Breast epithelium (tissue), 4 donors: ENCODE data around the gene CHD1L. TPM values are rescaled to one million over a fixed set of nuclear protein-coding genes. Genes with fewer than 3 reads are reported as not detected.

Experiments
- DNase-seq, 2 donors: peaks; one replicate each; pipeline ENCODE4 v3.0.0-alpha.2; 2019; ENCODE audit warnings: low spot score in 2 of 2
- H3K27ac ChIP-seq, 2 donors: fragments of 200-600 bp; sonication (generic) in 1 of 2; one replicate each; pipeline ENCODE4 v1.5.1; 2016 to 2019; ENCODE audit warnings: mild to moderate bottlenecking in 1 of 2
- H3K27me3 ChIP-seq, 2 donors: fragments of 200-600 bp; sonication (generic) in 1 of 2; one replicate each; pipeline versions ENCODE4 v1.5.1 to v1.6.0; 2017 to 2019; ENCODE audit warnings: control low read depth in 1 of 2, mild to moderate bottlenecking in 1 of 2
- H3K36me3 ChIP-seq: fragments of 200-600 bp; one replicate; pipeline ENCODE4 v1.5.1; 2019
- H3K4me1 ChIP-seq, 2 donors: fragments of 200-600 bp; sonication (generic); one replicate each; pipeline ENCODE4 v1.5.1; 2016 to 2019; ENCODE audit warnings: control low read depth in 1 of 2
- H3K4me3 ChIP-seq, 3 donors: fragments of 200-600 bp; sonication (generic); 1 replicate in 2 of 3; 2 replicates in 1 of 3; pipeline ENCODE4 v1.5.1; 2016 to 2019; ENCODE audit warnings: mild to moderate bottlenecking in 3 of 3, moderate library complexity in 2 of 3
- H3K9me3 ChIP-seq, 2 donors: fragments of 200-600 bp; sonication (generic) in 1 of 2; one replicate each; pipeline ENCODE4 v1.5.1; 2016 to 2019; ENCODE audit warnings: control low read depth in 1 of 2
- POLR2A ChIP-seq: fragments of 450-650 bp; IDR thresholded peaks from one replicate; pipeline ENCODE4 v1.6.1; 2016; ENCODE audit warnings: antibody characterized with exemption, mild to moderate bottlenecking, moderate library complexity
- POLR2AphosphoS5 ChIP-seq, 3 donors: sonication (generic); formaldehyde crosslinking; IDR thresholded peaks; one replicate each; pipeline ENCODE4 v1.6.1; 2017; ENCODE audit warnings: antibody characterized with exemption in 3 of 3
- intact Hi-C: fragments of 100-400 bp; cut with DNase I; formaldehyde crosslinking; loops from one replicate; pipeline ENCODE4 v1.15.1; 2023; ENCODE audit warnings: low total_unique reads
- total RNA-seq, 3 donors: library from RNA; depleted of rRNA; stranded (reverse); fragments of >200 nt; gene quantifications; one replicate each; pipeline ENCODE4 v1.1.0, GENCODE V29; 2016
- TF ChIP-seq, protein P1 (sequence below), 3 donors: fragments of 450-650 bp; IDR thresholded peaks; one replicate each; pipeline ENCODE4 v1.5.1; 2016 to 2017; ENCODE audit warnings: antibody characterized with exemption in 3 of 3, mild to moderate bottlenecking in 3 of 3, moderate library complexity in 3 of 3

Gene CHD1L
- total RNA-seq, 3 donors from 2014 or later: 16.2 to 27.9 (median 26.3) TPM

DNA sequence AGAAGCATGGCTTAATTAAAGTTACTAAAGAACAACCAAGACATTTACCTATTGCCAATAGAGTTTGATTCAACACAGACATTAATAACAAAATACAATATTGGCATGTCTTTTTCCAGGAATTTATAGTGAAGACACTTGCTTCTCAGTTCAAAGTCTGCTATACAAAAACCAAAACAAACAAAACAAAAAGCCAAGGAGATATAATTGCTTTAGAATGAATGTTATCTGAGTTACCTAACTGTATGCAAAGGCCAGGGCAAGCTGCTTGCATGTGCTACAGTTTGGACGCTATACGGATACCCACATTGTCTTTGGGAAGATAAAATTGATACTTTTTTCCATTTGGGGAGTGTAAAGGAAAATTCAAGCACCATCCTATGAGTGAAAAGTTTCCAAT lies 30.9 kb upstream of the CHD1L start:
- intact Hi-C loops: no loop called here
- H3K4me1 ChIP-seq: peaks cover 0 to 3% of the 10 kb centered on the region in 2 donors
- no peaks in the 10 kb centered on the region for H3K9me3 ChIP-seq
- H3K27ac ChIP-seq: no peak overlapping the region
- no peaks in the 10 kb centered on the region for H3K27me3 ChIP-seq
- H3K36me3 ChIP-seq: no peaks in the 10 kb centered on the region
- TF ChIP-seq POLR2AphosphoS5 (IDR thresholded peaks at IDR 0.05) (no peak), POLR2A (no peak)
- TF ChIP-seq, protein P1, sequence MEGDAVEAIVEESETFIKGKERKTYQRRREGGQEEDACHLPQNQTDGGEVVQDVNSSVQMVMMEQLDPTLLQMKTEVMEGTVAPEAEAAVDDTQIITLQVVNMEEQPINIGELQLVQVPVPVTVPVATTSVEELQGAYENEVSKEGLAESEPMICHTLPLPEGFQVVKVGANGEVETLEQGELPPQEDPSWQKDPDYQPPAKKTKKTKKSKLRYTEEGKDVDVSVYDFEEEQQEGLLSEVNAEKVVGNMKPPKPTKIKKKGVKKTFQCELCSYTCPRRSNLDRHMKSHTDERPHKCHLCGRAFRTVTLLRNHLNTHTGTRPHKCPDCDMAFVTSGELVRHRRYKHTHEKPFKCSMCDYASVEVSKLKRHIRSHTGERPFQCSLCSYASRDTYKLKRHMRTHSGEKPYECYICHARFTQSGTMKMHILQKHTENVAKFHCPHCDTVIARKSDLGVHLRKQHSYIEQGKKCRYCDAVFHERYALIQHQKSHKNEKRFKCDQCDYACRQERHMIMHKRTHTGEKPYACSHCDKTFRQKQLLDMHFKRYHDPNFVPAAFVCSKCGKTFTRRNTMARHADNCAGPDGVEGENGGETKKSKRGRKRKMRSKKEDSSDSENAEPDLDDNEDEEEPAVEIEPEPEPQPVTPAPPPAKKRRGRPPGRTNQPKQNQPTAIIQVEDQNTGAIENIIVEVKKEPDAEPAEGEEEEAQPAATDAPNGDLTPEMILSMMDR (IDR thresholded peaks at IDR 0.05): no peak
- H3K4me3 ChIP-seq: no peak overlapping the region
- no peak for DNase-seq

DNA sequence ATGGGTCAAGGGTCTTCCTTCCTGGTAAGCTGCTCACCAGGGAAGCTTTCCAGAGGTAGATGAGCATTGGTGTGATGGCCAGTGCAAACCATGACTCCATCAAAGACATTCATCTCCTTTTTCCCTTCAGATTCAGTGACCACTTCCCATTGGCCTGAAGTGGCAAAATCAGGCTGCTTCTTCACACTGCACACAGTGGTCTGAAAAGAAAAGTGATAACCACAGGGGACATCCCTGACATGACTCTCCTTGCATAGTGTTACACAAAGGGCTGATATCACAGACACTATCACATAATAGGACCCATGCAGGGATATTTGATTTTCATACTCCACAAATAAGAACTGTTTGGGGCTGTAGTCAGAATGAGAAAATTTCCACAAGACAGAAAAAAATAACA lies 29.2 kb upstream of the CHD1L start:
- intact Hi-C loops: no loop called here
- Histone ChIP-seq H3K4me3 (no peak overlapping the region), H3K27ac (no peak overlapping the region), H3K9me3 (no peaks in the 10 kb centered on the region), H3K27me3 (no peaks in the 10 kb centered on the region), H3K36me3 (no peaks in the 10 kb centered on the region), H3K4me1 (peaks cover 0 to 3% of the 10 kb centered on the region in 2 donors)
- TF ChIP-seq POLR2A: no peak
- no peak for TF ChIP-seq POLR2AphosphoS5 (IDR thresholded peaks at IDR 0.05)
- TF ChIP-seq, protein P1 (IDR thresholded peaks at IDR 0.05): no peak
- DNase-seq: no peak

DNA sequence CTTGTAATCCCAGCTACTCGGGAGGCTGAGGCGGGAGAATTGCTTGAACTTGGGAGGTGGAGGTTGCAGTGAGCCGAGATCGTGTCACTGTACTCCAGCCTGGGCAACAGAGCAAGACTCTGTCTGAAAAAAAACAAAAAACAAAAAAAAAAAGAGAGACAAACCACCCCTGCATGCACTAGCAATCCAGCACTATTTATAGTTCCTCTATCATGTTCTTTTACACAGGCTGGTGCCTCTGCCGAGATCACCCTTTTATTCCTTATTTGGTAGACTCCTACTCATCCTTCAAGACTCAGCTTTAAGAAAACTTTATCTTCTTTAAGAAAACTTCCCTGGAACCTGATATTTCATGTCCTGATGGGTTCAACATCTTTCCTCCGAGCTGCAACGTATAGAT lies 28.2 kb upstream of the CHD1L start:
- no peak for DNase-seq
- H3K4me1 ChIP-seq: peaks cover 0 to 3% of the 10 kb centered on the region in 2 donors
- H3K9me3 ChIP-seq: no peaks in the 10 kb centered on the region
- no peaks in the 10 kb centered on the region for H3K36me3 ChIP-seq
- H3K27me3 ChIP-seq: no peaks in the 10 kb centered on the region
- no peak overlapping the region for H3K4me3 ChIP-seq
- TF ChIP-seq POLR2AphosphoS5 (IDR thresholded peaks at IDR 0.05) (no peak), POLR2A (no peak)
- TF ChIP-seq, protein P1 (IDR thresholded peaks at IDR 0.05): no peak
- no peak overlapping the region for H3K27ac ChIP-seq
- intact Hi-C loops: no loop called here

DNA sequence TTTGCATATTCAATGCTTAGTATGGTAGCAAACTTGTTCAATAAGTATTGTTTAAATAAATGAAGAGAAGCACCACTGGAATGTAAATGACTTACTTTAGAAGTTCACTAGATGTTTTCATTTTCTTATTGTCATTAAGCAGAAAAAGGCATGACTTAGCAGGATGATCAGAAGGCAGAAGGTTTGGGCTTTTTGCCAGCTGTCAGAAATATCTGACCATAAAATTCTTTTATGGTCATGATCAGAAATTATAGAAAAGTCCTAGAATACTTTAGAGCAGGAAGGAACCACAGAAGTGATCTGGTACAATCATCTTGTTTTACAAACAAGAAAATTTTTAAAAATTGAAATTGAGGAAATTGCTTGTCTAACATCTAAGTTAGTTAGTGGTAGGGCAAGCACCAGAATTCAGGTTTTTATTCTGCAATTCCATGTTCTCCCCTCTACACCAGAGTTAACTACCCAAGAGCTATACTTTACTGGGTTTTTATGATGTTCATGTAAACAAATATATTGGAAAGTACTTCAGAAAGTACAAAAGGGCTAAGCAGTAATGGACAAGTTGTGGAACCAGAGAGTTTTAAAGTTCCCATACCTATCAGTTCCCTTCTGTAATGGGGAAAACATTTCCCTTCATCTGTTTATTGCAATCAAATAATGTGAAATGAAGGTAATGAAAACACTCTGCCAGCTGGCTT lies 27.5 kb upstream of the CHD1L start:
- no peak for TF ChIP-seq POLR2A
- TF ChIP-seq POLR2AphosphoS5 (IDR thresholded peaks at IDR 0.05): no peak
- TF ChIP-seq, protein P1 (IDR thresholded peaks at IDR 0.05): no peak
- H3K4me1 ChIP-seq: peaks cover 0 to 3% of the 10 kb centered on the region in 2 donors
- H3K27me3 ChIP-seq: no peaks in the 10 kb centered on the region
- intact Hi-C loops: no loop called here
- H3K27ac ChIP-seq: peak overlapping the region in 1 of 2 donors; percentile 14
- H3K36me3 ChIP-seq: no peaks in the 10 kb centered on the region
- H3K9me3 ChIP-seq: no peaks in the 10 kb centered on the region
- no peak for DNase-seq
- H3K4me3 ChIP-seq: no peak overlapping the region

DNA sequence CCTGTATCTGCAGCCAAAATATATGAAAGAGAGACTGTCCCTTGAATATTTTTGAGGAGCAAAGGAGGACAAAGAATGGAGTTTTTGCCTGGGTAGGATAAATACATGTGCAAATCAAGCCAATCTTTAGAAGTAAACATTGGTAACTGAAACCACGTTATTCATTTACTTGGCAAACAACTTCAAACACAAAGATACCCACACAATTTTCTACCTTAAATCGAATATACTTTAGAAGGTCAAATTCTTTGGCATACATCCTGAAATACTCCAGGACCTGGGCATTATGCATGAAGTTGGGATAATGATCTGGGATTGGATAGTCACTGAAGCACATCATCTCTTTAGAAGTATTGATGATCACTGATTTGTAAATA lies 27.0 kb upstream of the CHD1L start:
- Histone ChIP-seq H3K9me3 (no peaks in the 10 kb centered on the region), H3K27ac (peak overlapping the region in 1 of 2 donors; percentile 14), H3K36me3 (no peaks in the 10 kb centered on the region), H3K4me3 (no peak overlapping the region), H3K4me1 (peaks cover 0 to 3% of the 10 kb centered on the region in 2 donors), H3K27me3 (no peaks in the 10 kb centered on the region)
- intact Hi-C loops: no loop called here
- TF ChIP-seq, protein P1 (IDR thresholded peaks at IDR 0.05): no peak
- TF ChIP-seq POLR2A: no peak
- no peak for TF ChIP-seq POLR2AphosphoS5 (IDR thresholded peaks at IDR 0.05)
- no peak for DNase-seq
